IPS-18c (cell line): Measurements from ENCODE around the gene MRPS11.
A peak's percentile ranks its signal among the peaks of the same experiment; 100 is the strongest.
"Not testable (repeated sequence)": the region's sequence is repeated elsewhere in the genome, so short reads cannot be mapped to it uniquely, and the experiment has no call there.

Experiments
- H3K4me3 ChIP-seq: 2 replicates; pipeline ENCODE4 v1.7.0; 2013; ENCODE audit warnings: low read depth, mild to moderate bottlenecking, low read length, moderate library complexity; ENCODE audit not compliant: insufficient read depth
- H3K9me3 ChIP-seq: one replicate; pipeline ENCODE4 v1.6.1; 2013; ENCODE audit warnings: mild to moderate bottlenecking, low read length, moderate library complexity; ENCODE audit not compliant: control insufficient read depth, insufficient read depth

Gene MRPS11

GRCh38 chr15:88450125-88450798, 17.2 kb upstream of the MRPS11 start:
- H3K4me3 ChIP-seq, result no peak overlapping the region
- no peaks in the 10 kb centered on the region for H3K9me3 ChIP-seq

GRCh38 chr15:88453651-88454050, 13.9 kb upstream of the MRPS11 start:
- Histone ChIP-seq H3K9me3 (no peaks in the 10 kb centered on the region), H3K4me3 (no peak overlapping the region)

- Histone ChIP-seq H3K4me3 (no peak overlapping the region), H3K9me3 (no peaks in the 10 kb centered on the region)
These were observed 13.3 kb upstream of the MRPS11 start for GRCh38 chr15:88454236-88454635.

GRCh38 chr15:88454867-88455810, 12.4 kb upstream of the MRPS11 start:
- Histone ChIP-seq H3K4me3 (no peak overlapping the region), H3K9me3 (no peaks in the 10 kb centered on the region)

GRCh38 chr15:88456733-88457132, 10.8 kb upstream of the MRPS11 start:
- no peak overlapping the region for H3K4me3 ChIP-seq

GRCh38 chr15:88463870-88464532, 3.5 kb upstream of the MRPS11 start:
- no peak overlapping the region for H3K4me3 ChIP-seq
- no peaks in the 10 kb centered on the region for H3K9me3 ChIP-seq

More at GRCh38 chr15:88456733-88457132, 10.8 kb upstream of the MRPS11 start:
- no peaks in the 10 kb centered on the region for H3K9me3 ChIP-seq

GRCh38 chr15:88465633-88466224, 1.8 kb upstream of the MRPS11 start:
- H3K9me3 ChIP-seq, result no peaks in the 10 kb centered on the region
- no peak overlapping the region for H3K4me3 ChIP-seq

- H3K4me3 ChIP-seq, result peak overlapping the region; percentile 88
These were observed 524 bp downstream of the MRPS11 start for GRCh38 chr15:88467935-88468528.

GRCh38 chr15:88468721-88469120, 1.2 kb downstream of the MRPS11 start:
- H3K9me3 ChIP-seq, H3K4me3 ChIP-seq: not testable (repeated sequence)

More at GRCh38 chr15:88467935-88468528, 524 bp downstream of the MRPS11 start:
- H3K9me3 ChIP-seq, result no peaks in the 10 kb centered on the region

- Histone ChIP-seq H3K4me3 (no peak overlapping the region), H3K9me3 (no peaks in the 10 kb centered on the region)
These were observed 1.8 kb downstream of the MRPS11 start for GRCh38 chr15:88469321-88469720.

- H3K9me3 ChIP-seq, result no peaks in the 10 kb centered on the region
- no peak overlapping the region for H3K4me3 ChIP-seq
These were observed 3.3 kb downstream of the MRPS11 start for GRCh38 chr15:88470625-88471372.

- Histone ChIP-seq H3K4me3 (no peak overlapping the region), H3K9me3 (peaks cover 2% of the 10 kb centered on the region)
These were observed 4.7 kb downstream of the MRPS11 start for GRCh38 chr15:88472225-88472624.

- not testable (repeated sequence) for H3K4me3 ChIP-seq, H3K9me3 ChIP-seq
These were observed 6.3 kb downstream of the MRPS11 start for GRCh38 chr15:88473661-88474293.

- Histone ChIP-seq H3K9me3 (peaks cover 2% of the 10 kb centered on the region), H3K4me3 (no peak overlapping the region)
These were observed 9.1 kb downstream of the MRPS11 start for GRCh38 chr15:88476635-88477060.

GRCh38 chr15:88477126-88477525, 9.6 kb downstream of the MRPS11 start:
- peaks cover 2% of the 10 kb centered on the region for H3K9me3 ChIP-seq

GRCh38 chr15:88477904-88478303, 10.4 kb downstream of the MRPS11 start:
- Histone ChIP-seq H3K9me3 (peaks cover 2% of the 10 kb centered on the region), H3K4me3 (no peak overlapping the region)

More at GRCh38 chr15:88477126-88477525, 9.6 kb downstream of the MRPS11 start:
- H3K4me3 ChIP-seq, result no peak overlapping the region
